ENCODE measurements around the gene AGPAT2. TPM values are rescaled to one million over a fixed set of nuclear protein-coding genes. Genes with fewer than 3 reads are reported as not detected.

AGPAT2 gene
- total RNA-seq, 1 experiment from 2014 or later = 77.9 TPM

DNA sequence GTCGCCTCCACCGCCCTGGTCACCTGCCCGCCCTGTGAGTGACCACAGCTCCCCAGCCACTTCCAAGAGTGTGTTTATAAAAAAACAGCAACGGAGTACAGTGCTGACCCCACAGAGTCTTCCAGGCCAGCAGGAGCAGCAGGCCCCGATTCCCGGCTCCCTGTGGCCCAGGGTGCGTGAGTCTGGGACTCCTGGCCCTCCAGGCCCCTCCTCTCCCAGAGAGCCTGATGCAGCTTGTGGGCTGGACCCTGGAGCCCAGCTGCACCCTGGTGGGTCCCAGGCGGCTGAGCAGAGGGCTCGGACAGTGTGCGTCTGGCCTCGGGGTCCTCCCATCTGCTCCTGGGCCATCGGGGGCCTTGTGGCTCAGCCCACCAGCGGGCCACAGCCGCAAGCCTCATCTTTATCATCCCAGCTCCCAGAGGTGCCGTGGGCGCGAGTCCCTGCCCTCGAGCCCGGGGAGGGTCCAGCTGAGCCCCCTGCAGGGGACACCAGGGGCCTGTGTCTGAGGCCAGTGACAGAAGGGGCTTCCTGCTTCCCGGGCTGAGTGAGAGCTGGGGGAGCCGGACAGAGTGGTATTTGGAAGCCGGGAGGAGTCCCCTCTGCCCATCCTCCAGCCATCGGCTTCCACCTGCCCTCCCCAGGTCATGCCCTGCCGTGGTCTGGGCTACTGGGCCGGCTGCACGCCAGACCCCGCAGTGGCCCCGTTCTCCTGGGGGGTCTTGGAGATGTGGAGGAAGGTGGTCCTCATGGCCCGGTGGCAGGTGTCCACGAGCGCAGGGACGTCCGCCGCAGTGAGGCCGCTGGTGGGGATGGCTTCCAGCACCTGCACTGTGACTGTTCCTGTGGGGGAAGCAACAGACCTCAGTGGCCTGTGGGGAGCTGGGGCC, 13.9 kb downstream of the AGPAT2 start:
- Histone ChIP-seq H3K27ac (ENCODE audit: low read length) (no peak overlapping the region; the same call in 1 of the 2 replicates), H3K4me3 (ENCODE audit: low read depth in 2 of 2, low read length in 2 of 2) (no peak overlapping the region), H3K9me3 (ENCODE audit: control insufficient read depth, insufficient read depth, low read depth, low read length) (no peaks in the 10 kb centered on the region), H3K27me3 (ENCODE audit: control insufficient read depth, insufficient read depth, low read length) (no peaks in the 10 kb centered on the region), H3K4me1 (ENCODE audit: control insufficient read depth, insufficient read depth, low read length) (peaks cover 42% of the 10 kb centered on the region), H3K36me3 (ENCODE audit: control insufficient read depth, insufficient read depth, low read length) (no peaks in the 10 kb centered on the region)
- TF ChIP-seq REST (IDR thresholded peaks at IDR 0.05; ENCODE audit: insufficient read depth in 1 of 2, low read depth in 2 of 2, low read length in 1 of 2) = no peak
- TF ChIP-seq CTCF (IDR thresholded peaks at IDR 0.05) = no peak
- TF ChIP-seq POLR2AphosphoS5 (IDR thresholded peaks at IDR 0.05; ENCODE audit: low read depth, low read length) = no peak
- TF ChIP-seq SIN3A (IDR thresholded peaks at IDR 0.05; ENCODE audit: borderline replicate concordance, insufficient read depth, low read depth, low read length) = no peak
- TF ChIP-seq TCF7L2 (IDR thresholded peaks at IDR 0.05; ENCODE audit: low read depth, low read length) = no peak
- POLR2A ChIA-PET = interaction anchor here (0.8 kb wide), 1 partner anchor 46 kb away, joined by 3 read pairs; no protein-coding TSS in a partner anchor
- BruUV-seq (replicated peaks) = TSS peak; percentile 95
- intact Hi-C loops (cut with micrococcal nuclease; ENCODE audit: unreplicated experiment) (no loop called here), in situ Hi-C loops (cut with HindIII; ENCODE audit: low pct_unique_long_range_greater_than_20kb, low sequenced_read_pairs) (no loop called here)
- CTCF ChIA-PET = no interaction called here
- peak; percentile 20; the same call in 1 of the 2 replicates for ATAC-seq
- DNase-seq (ENCODE audit: low read depth, low spot score) = no peak

DNA sequence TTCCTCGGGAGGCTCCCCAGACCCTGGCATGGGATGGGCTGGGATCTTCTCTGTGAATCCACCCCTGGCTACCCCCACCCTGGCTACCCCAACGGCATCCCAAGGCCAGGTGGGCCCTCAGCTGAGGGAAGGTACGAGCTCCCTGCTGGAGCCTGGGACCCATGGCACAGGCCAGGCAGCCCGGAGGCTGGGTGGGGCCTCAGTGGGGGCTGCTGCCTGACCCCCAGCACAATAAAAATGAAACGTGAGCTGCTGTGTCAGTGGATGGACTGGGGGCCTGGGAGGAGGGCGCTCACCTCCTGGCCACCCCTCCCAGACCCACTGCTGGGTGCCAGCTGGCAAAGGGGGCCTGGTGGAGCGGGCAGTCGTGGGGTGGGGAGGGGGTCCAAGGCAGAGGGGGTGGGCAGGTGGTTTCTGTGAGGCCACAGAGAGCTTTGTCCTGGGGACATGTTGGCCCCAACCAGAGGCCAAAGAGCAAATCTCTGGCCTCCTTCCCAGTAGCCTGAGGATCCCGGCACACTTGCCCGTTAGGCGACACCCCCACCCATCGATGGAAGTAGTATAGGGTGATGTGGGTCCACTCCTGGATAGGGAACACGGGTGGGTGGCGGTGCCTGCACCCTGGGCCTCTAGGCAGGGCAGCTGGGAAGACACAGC, 14.7 kb downstream of the AGPAT2 start:
- peaks cover 48% of the 10 kb centered on the region for H3K4me1 ChIP-seq (ENCODE audit: control insufficient read depth, insufficient read depth, low read length)
- CTCF ChIA-PET = interaction anchor here (0.6 to 0.7 kb wide), 2 partner anchors 30 to 306 kb away, joined by 4 to 8 read pairs; no protein-coding TSS in a partner anchor
- H3K27ac ChIP-seq (ENCODE audit: low read length) = peak overlapping the region; percentile 68
- no peaks in the 10 kb centered on the region for H3K27me3 ChIP-seq (ENCODE audit: control insufficient read depth, insufficient read depth, low read length)
- in situ Hi-C loops (cut with HindIII; ENCODE audit: low pct_unique_long_range_greater_than_20kb, low sequenced_read_pairs) = no loop called here
- DNase-seq (ENCODE audit: low read depth, low spot score) (no peak), ATAC-seq (peak; percentile 4)
- no peak for TF ChIP-seq POLR2AphosphoS5 (IDR thresholded peaks at IDR 0.05; ENCODE audit: low read depth, low read length)
- no peak for TF ChIP-seq SIN3A (IDR thresholded peaks at IDR 0.05; ENCODE audit: borderline replicate concordance, insufficient read depth, low read depth, low read length)
- no peak for TF ChIP-seq REST (IDR thresholded peaks at IDR 0.05; ENCODE audit: insufficient read depth in 1 of 2, low read depth in 2 of 2, low read length in 1 of 2)
- TF ChIP-seq CTCF (IDR thresholded peaks at IDR 0.05) = no peak
- intact Hi-C loops (cut with micrococcal nuclease; ENCODE audit: unreplicated experiment) = no loop called here
- H3K9me3 ChIP-seq (ENCODE audit: control insufficient read depth, insufficient read depth, low read depth, low read length) = no peaks in the 10 kb centered on the region
- POLR2A ChIA-PET = interaction anchor here (0.5 to 0.8 kb wide), 2 partner anchors 46 to 47 kb away, joined by 3 read pairs; no protein-coding TSS in a partner anchor
- H3K4me3 ChIP-seq (ENCODE audit: low read depth in 2 of 2, low read length in 2 of 2) = no peak overlapping the region
- BruUV-seq (replicated peaks) = no TSS peak
- H3K36me3 ChIP-seq (ENCODE audit: control insufficient read depth, insufficient read depth, low read length) = no peaks in the 10 kb centered on the region
